ENCODE results near the gene UNC119.
A peak's percentile ranks its signal among the peaks of the same experiment; 100 is the strongest.

UNC119 gene

GRCh38 chr17:28572259-28573039 is 20.0 kb upstream of the UNC119 start:
- DNase-seq = no peak

- peak; percentile 96 for DNase-seq
Measured at GRCh38 chr17:28571361-28572122, 19.1 kb upstream of the UNC119 start, which contains the start of gene PIGS. PIGS (minus strand) TSS chr17:28571524; CDS start chr17:28571496, 28 bp downstream.

- DNase-seq = no peak
Measured at GRCh38 chr17:28570716-28571360, 18.4 kb upstream of the UNC119 start.

- no peak for DNase-seq
Measured at GRCh38 chr17:28569446-28569845, 17.0 kb upstream of the UNC119 start.

- DNase-seq = no peak
Measured at GRCh38 chr17:28567604-28568003, 15.2 kb upstream of the UNC119 start.

- no peak for DNase-seq
Measured at GRCh38 chr17:28563475-28563874, 11.1 kb upstream of the UNC119 start.

GRCh38 chr17:28555022-28555421 is 2.6 kb upstream of the UNC119 start:
- DNase-seq = no peak

GRCh38 chr17:28554565-28554964 is 2.1 kb upstream of the UNC119 start:
- no peak for DNase-seq

GRCh38 chr17:28553000-28553505 is 629 bp upstream of the UNC119 start:
- no peak for DNase-seq

GRCh38 chr17:28551421-28552175 is 826 bp downstream of the UNC119 start:
- DNase-seq = no peak

GRCh38 chr17:28550858-28551257 is 1.6 kb downstream of the UNC119 start:
- no peak for DNase-seq

- no peak for DNase-seq
Measured at GRCh38 chr17:28549236-28550132, 2.9 kb downstream of the UNC119 start.

- DNase-seq = no peak
Measured at GRCh38 chr17:28548417-28549130, 3.9 kb downstream of the UNC119 start.

- peak; percentile 56 for DNase-seq
Measured at GRCh38 chr17:28547623-28548416, 4.6 kb downstream of the UNC119 start.

- no peak for DNase-seq
Measured at GRCh38 chr17:28547096-28547622, 5.3 kb downstream of the UNC119 start.

- DNase-seq = no peak
Measured at GRCh38 chr17:28545787-28546415, 6.5 kb downstream of the UNC119 start.

GRCh38 chr17:28545141-28545503 is 7.3 kb downstream of the UNC119 start:
- DNase-seq = no peak

- DNase-seq = no peak
Measured at GRCh38 chr17:28544402-28545140, 7.9 kb downstream of the UNC119 start.

- no peak for DNase-seq
Measured at GRCh38 chr17:28541439-28541838, 11.0 kb downstream of the UNC119 start.
